Activated T-cell treated with anti-CD3 and anti-CD28 coated beads, Interleukin-2, amount 50 U/mL, for 24 hours (primary cell): Measurements from ENCODE around the gene PI16.
"Not testable (repeated sequence)": the region's sequence is repeated elsewhere in the genome, so short reads cannot be mapped to it uniquely, and the experiment has no call there.

Experiments
- DNase-seq: peaks from one replicate; pipeline ENCODE4 v3.0.0-alpha.2; 2020
- H3K27ac Mint-ChIP-seq: 2 replicates; pipeline ENCODE4 v1.8.0; 2020; ENCODE audit warnings: mild to moderate bottlenecking, mixed read lengths
- H3K27me3 Mint-ChIP-seq: 2 replicates; pipeline ENCODE4 v1.8.0; 2020; ENCODE audit warnings: mixed read lengths
- H3K36me3 Mint-ChIP-seq: 2 replicates; pipeline ENCODE4 v1.8.0; 2020; ENCODE audit warnings: low read depth, mixed read lengths
- H3K4me1 Mint-ChIP-seq: 2 replicates; pipeline ENCODE4 v1.8.0; 2020; ENCODE audit warnings: low read depth, mixed read lengths
- H3K4me3 Mint-ChIP-seq: 2 replicates; pipeline ENCODE4 v1.8.0; 2020; ENCODE audit warnings: mild to moderate bottlenecking, moderate library complexity, mixed read lengths
- H3K9me3 Mint-ChIP-seq: 2 replicates; pipeline ENCODE4 v1.8.0; 2020; ENCODE audit warnings: mixed read lengths

PI16 gene

DNA sequence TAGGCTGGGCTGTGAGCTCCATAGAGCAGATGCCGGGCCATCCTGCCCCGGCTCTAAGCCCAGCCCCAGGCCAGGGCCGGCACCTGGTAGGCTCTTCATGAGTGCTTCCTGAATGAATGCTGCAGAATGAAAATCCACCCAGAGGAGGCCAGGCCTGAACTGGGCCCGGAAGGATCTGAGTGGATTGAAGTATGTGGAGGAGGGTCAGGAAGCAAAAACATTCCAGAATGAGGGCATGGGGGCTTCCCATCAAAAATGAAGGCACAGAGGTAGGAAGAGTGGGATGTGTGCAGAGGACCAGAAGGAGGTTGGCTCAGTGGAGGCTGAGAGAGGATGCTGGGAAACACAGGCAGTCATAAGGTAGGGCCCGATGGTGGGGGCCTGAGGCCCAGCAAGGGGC lies 15.5 kb upstream of the PI16 start:
- not testable (repeated sequence) for H3K4me3 Mint-ChIP-seq, H3K36me3 Mint-ChIP-seq, H3K4me1 Mint-ChIP-seq, H3K27me3 Mint-ChIP-seq, H3K9me3 Mint-ChIP-seq, DNase-seq, H3K27ac Mint-ChIP-seq

DNA sequence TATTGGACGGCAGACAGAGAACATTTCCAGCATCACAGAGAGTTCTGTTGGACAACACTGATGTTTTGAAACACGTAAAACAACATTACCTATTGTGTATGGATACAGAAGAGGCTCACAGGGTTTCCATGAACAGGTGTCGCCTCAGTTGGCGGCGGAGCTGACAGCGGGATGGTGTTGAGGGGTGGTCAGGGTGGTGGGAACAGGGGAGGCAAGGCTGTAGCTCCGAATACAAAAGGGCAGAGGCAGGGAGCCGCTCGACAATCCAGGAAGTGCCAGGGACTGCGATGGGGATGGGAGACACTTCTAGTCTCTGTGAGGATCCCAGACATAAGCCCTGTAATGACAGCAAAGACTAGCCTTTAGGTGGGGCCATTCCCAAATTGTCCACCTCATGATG lies 14.5 kb upstream of the PI16 start:
- H3K27ac Mint-ChIP-seq, result no peak overlapping the region
- no peak overlapping the region for H3K4me3 Mint-ChIP-seq
- DNase-seq, result no peak

DNA sequence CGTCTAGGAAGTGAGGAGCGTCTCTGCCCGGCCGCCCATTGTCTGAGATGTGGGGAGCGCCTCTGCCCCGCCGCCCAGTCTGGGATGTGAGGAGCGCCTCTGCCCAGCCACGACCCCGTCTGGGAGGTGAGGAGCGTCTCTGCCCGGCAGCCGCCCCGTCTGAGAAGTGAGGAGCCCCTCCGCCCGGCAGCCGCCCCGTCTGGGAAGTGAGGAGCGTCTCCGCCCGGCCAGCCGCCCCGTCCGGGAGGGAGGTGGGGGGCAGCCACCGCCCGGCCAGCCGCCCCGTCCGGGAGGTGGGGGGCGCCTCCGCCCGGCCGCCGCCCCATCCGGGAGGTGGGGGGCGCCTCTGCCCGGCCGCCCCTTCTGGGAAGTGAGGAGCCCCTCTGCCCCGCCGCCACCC lies 13.0 kb upstream of the PI16 start:
- H3K27me3 Mint-ChIP-seq, H3K36me3 Mint-ChIP-seq: not testable (repeated sequence)

More for the DNA sequence above, 14.5 kb upstream of the PI16 start:
- Mint-ChIP-seq H3K9me3 (no peaks in the 10 kb centered on the region), H3K4me1 (peaks cover 5% of the 10 kb centered on the region), H3K27me3 (peaks cover 8% of the 10 kb centered on the region), H3K36me3 (no peaks in the 10 kb centered on the region)

DNA sequence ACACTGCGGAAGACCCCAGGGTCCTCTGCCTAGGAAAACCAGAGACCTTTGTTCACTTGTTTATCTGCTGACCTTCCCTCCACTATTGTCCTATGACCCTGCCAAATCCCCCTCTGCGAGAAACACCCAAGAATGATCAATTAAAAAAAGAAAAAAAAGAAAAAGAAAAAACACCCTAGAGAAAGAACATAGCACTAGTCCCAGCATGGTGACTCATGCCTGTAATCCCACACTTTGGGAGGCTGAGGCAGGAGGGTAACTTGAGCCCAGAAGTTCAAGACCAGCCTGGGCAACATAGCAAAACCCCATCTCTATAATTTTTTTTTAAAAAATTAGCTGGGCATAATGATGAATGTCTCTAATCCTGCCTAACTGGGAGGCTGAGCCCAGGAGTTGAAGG lies 12.2 kb upstream of the PI16 start:
- not testable (repeated sequence) for H3K36me3 Mint-ChIP-seq, DNase-seq, H3K9me3 Mint-ChIP-seq, H3K27ac Mint-ChIP-seq, H3K4me3 Mint-ChIP-seq, H3K27me3 Mint-ChIP-seq, H3K4me1 Mint-ChIP-seq

More for the DNA sequence above, 13.0 kb upstream of the PI16 start:
- DNase-seq, H3K4me3 Mint-ChIP-seq, H3K27ac Mint-ChIP-seq, H3K9me3 Mint-ChIP-seq, H3K4me1 Mint-ChIP-seq: not testable (repeated sequence)

DNA sequence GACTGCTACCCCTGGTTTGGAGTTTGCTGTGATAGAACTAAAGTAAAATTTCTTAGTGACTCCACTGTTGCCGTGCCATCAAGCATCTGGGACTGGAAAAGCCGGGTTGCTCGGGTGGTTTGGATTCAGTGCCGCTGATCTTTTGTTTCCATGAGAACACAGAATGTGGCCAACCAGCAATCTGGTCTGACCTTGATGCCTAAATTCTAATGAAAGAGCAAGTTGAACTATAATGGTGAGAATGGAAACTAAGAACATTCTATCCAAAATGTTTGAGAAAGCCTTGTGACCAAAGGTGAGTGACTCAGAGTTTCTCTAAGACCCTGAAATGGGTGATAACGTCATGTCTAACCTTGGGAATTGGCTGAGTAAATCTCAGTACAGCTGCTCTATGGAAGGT lies 9.9 kb upstream of the PI16 start:
- H3K27me3 Mint-ChIP-seq, result peaks cover 6% of the 10 kb centered on the region
- no peaks in the 10 kb centered on the region for H3K9me3 Mint-ChIP-seq
- H3K4me3 Mint-ChIP-seq, result no peak overlapping the region
- peak overlapping the region; percentile 18 for H3K27ac Mint-ChIP-seq
- peaks cover 23% of the 10 kb centered on the region for H3K4me1 Mint-ChIP-seq
- no peaks in the 10 kb centered on the region for H3K36me3 Mint-ChIP-seq
- DNase-seq, result no peak

DNA sequence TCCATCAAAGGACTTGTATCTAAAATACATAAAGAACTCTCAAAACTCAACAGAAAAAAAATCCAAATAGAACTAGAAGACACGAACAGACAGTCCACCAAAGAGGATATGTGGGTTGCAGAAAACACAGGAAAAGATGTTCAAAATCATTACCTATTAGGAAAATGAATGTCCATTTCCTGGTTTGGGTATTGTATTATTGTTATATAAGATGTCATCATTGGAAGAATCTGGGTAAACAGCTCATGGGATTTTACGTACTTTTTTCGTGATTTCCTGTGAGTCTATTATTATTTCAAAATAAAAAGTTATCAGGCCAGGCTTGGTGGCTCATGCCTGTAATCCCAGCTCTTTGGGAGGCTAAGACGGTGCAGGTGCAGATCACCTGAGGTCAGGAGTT lies 9.2 kb upstream of the PI16 start:
- Mint-ChIP-seq H3K27me3 (peaks cover 2% of the 10 kb centered on the region), H3K4me1 (peaks cover 28% of the 10 kb centered on the region), H3K4me3 (no peak overlapping the region), H3K9me3 (no peaks in the 10 kb centered on the region), H3K27ac (no peak overlapping the region), H3K36me3 (no peaks in the 10 kb centered on the region)
- DNase-seq, result no peak

DNA sequence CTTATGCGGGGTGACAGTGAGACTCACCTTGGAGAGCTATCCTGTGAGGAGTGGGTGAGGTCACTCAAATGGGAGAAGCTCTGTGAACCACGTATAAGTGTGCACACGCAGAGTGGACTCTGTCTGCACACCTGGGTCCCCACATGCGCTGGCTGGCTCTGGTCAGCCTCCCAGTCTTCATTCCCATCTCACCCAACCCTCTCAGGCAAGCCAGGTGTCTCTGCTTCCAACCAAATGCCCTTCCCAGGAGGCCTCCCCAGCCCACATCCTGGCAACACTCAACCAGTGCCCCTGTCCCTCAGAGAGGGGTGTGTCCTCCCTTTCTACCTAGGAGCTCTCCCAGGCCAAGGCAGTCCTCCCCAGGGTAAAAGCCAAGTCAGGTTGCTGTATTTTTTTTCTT lies 8.0 kb upstream of the PI16 start:
- Mint-ChIP-seq H3K27me3 (no peaks in the 10 kb centered on the region), H3K9me3 (no peaks in the 10 kb centered on the region), H3K4me3 (no peak overlapping the region), H3K27ac (no peak overlapping the region), H3K4me1 (peaks cover 28% of the 10 kb centered on the region), H3K36me3 (no peaks in the 10 kb centered on the region)
- DNase-seq, result no peak

DNA sequence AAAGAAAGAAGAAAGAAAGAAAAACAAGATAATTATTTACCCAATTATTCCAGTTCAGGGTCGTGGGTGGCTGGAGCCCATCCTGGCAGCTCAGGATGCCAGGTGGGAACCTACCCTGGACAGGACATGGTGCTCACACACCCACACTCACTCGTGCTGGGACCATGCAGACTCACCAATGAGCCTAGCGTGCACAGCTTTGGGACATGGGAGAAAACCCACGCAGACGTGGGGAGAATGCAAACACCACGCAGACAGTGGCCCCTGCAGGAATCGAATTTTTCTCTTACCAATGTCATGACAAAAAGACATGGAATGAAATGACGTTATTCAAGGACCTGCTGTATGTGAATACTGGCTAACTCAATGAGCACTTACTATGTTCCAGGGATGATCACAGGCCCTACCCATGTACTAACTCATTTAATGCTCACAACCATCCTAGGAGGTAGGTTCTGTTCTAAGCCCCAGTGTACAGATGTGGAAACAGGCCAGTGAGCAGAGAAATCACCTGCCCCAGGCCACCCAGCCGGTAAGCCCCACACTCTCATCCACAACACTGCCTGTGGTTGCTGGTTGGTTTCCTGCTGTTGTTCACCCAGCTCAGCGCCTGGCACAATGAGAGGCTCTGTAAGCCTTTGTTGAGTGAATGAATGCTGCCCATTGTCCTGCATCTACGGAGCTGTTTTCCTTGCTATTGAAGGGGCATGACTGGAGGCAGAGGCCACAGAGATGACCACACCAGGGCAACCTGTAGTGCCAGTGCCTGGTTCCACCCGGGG lies 6.8 kb upstream of the PI16 start:
- Mint-ChIP-seq H3K27me3 (no peaks in the 10 kb centered on the region), H3K9me3 (no peaks in the 10 kb centered on the region), H3K4me1 (peaks cover 29% of the 10 kb centered on the region), H3K27ac (no peak overlapping the region), H3K4me3 (no peak overlapping the region), H3K36me3 (no peaks in the 10 kb centered on the region)
- DNase-seq, result no peak

DNA sequence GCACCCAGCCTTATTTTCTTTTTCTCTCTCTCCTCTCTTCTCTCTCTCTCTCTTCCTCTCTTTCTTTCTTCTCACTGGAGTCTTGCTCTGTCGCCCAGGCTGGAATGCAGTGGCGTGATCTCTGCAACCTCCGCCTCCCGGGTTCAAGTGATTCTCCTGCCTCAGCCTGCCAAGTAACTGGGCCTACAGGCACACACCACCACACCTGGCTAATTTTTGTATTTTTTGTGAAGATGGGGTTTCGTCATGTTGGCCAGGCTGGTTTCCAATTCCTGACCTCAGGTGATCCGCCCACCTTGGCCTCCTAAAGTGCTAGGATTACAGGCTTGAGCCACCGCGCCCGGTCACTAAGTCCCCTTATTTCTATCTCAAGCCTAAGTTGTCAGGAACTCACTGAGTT lies 5.5 kb upstream of the PI16 start:
- DNase-seq, H3K27me3 Mint-ChIP-seq, H3K36me3 Mint-ChIP-seq, H3K9me3 Mint-ChIP-seq, H3K4me3 Mint-ChIP-seq, H3K27ac Mint-ChIP-seq: not testable (repeated sequence)
- H3K4me1 Mint-ChIP-seq, result peaks cover 38% of the 10 kb centered on the region

DNA sequence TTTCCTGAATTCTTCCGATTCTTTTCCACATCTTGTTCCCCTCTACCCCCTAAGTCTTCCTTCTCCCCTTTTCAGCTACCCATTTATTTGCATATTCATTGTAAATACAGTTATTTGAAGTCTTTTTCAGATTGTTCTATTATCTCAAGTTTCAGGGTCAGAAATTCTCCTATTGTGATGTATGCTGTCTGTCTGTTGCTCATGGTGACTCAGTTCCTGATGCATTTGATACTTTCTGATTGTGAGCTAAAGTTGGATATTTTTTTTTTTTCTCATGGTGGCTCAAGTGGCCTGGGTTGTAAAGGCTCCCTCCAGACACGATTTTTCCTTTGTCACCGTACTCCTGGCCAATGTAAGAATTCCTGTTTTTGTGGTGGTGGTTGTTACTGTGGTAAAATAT lies 4.9 kb upstream of the PI16 start:
- Mint-ChIP-seq H3K4me1 (peaks cover 41% of the 10 kb centered on the region), H3K4me3 (no peak overlapping the region), H3K27ac (no peak overlapping the region), H3K36me3 (no peaks in the 10 kb centered on the region), H3K9me3 (no peaks in the 10 kb centered on the region), H3K27me3 (no peaks in the 10 kb centered on the region)
- DNase-seq, result no peak

DNA sequence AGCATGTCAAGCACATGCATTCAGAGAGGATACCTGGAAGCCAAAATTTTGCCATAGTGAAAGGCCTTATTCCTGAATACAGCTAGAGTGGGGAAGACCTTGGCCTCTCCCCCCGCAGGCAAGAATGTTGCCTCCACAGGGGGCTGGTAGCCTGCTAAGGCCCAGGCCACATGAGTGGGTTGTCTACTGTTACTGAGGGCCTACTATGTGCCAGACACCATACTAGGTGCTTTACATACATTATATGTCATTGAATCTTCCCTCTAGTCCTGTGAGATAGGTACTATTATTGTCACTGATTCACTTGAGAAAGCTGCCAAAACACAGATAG lies 642 bp upstream of the PI16 start:
- no peaks in the 10 kb centered on the region for H3K27me3 Mint-ChIP-seq
- peaks cover 50% of the 10 kb centered on the region for H3K4me1 Mint-ChIP-seq
- no peak overlapping the region for H3K27ac Mint-ChIP-seq
- no peaks in the 10 kb centered on the region for H3K36me3 Mint-ChIP-seq
- no peak overlapping the region for H3K4me3 Mint-ChIP-seq
- DNase-seq, result no peak
- H3K9me3 Mint-ChIP-seq, result no peaks in the 10 kb centered on the region

DNA sequence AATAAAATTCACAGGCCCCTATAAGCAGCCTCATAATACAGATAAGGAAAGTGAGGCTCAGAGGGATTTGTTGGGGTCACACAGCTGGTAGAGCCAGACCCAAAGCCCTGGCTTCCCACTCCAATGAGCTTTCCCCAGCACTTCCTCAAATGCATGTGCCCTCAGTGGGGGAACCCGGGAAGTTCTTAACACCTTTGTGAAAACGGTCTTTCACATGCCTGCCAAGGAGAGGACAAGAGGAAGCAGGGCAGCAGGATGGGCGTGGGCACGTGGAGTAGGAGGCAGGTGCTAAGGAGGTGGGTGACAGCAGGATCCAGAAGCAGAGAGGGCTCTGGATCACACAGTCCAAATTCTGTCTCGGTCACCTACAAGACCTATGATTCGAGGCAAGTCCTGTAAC lies 598 bp downstream of the PI16 start:
- H3K27ac Mint-ChIP-seq, result peak overlapping the region; percentile 48
- H3K27me3 Mint-ChIP-seq, result no peaks in the 10 kb centered on the region
- H3K9me3 Mint-ChIP-seq, result no peaks in the 10 kb centered on the region
- H3K4me3 Mint-ChIP-seq, result peak overlapping the region; percentile 45
- H3K4me1 Mint-ChIP-seq, result peaks cover 42% of the 10 kb centered on the region
- peak; percentile 32 for DNase-seq
- H3K36me3 Mint-ChIP-seq, result no peaks in the 10 kb centered on the region

DNA sequence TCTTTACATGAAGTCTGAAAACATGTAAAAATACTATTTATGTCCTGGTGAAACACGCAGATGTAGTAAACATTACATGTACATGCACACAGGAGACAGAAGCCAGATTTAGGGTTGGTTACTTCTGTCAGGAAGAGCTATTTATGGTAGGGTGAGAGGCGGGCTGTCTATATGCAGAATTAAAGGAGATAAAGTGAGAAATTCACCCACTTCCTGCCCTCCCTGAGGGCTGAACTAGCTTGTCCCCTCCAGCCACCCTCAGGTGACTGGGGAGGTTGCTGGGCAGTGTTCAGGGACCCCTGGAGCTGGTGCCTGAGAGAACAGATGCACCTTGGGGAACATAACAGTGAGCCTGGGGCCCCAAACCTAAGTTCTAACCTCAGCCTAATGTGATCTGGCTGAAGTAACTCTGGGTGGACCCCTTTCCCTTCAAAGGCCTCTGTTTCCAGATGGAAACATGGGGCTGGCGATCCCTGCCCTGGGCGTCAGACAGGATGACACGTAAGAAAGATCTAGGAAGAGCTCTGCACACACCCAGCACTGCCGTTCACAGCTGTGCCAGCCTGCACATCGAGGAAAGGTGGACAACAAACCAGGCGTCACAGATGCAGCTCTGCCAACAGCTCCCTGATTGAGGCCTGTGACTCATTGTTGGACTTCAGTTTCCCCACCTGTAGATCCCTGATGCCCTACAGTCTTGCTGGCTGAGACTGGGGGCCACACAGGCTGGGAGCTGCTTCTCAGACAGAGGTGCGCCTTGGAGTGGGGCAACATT lies 1.3 kb downstream of the PI16 start:
- no peaks in the 10 kb centered on the region for H3K36me3 Mint-ChIP-seq
- H3K27ac Mint-ChIP-seq, result peak overlapping the region; percentile 48
- H3K9me3 Mint-ChIP-seq, result no peaks in the 10 kb centered on the region
- no peak overlapping the region for H3K4me3 Mint-ChIP-seq
- no peaks in the 10 kb centered on the region for H3K27me3 Mint-ChIP-seq
- peak; percentile 34 for DNase-seq
- peaks cover 47% of the 10 kb centered on the region for H3K4me1 Mint-ChIP-seq

DNA sequence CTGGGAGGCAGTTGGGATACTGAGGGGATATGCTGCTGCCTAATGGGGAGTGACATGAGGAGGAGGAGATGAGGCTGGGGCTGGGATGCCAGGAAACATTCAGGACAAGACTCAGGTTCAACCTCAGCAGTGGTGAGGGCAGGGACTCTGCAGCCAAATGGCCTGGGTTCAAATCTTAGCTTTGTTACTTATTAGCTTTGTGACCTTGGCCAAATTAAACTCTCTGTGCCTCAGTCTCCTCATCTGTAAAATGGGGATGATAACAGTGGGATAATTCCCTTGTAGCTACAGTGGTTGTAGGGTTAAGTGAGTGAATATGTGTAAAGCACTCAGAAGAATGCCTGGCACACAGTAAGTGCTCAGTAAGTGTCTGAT lies 1.9 kb downstream of the PI16 start:
- Mint-ChIP-seq H3K9me3 (no peaks in the 10 kb centered on the region), H3K4me3 (no peak overlapping the region), H3K27me3 (no peaks in the 10 kb centered on the region), H3K36me3 (no peaks in the 10 kb centered on the region), H3K27ac (peak overlapping the region; percentile 15), H3K4me1 (peaks cover 52% of the 10 kb centered on the region)
- DNase-seq, result no peak

DNA sequence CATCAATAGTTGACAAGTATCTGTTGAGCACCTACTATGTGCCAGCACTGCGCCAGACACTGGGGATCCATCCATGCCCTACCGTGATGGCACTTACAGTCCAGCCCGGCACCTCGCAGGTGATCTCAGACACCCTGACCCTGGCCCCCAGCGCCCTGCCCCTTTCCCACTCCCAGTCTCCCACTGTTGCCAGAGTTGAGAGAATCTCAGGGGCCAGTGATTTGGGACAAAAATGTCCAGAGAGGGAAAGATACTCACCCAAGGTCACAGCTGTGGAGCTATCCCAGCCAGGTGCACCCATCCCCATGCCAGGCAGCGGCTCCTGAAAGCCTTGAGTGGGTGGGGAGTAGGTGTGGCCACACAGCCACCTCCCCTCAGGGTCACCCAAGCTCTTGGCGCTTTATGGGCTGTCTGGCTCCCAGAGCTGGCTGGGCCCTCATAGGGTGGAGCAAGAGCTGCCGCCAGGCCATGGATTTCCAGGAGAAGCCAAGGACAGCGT lies 3.3 kb downstream of the PI16 start:
- H3K4me1 Mint-ChIP-seq, result peaks cover 56% of the 10 kb centered on the region
- no peak overlapping the region for H3K4me3 Mint-ChIP-seq
- no peaks in the 10 kb centered on the region for H3K9me3 Mint-ChIP-seq
- no peak overlapping the region for H3K27ac Mint-ChIP-seq
- H3K36me3 Mint-ChIP-seq, result no peaks in the 10 kb centered on the region
- H3K27me3 Mint-ChIP-seq, result no peaks in the 10 kb centered on the region
- peak; percentile 20 for DNase-seq
